CD4-positive, alpha-beta T cell treated with Interleukin-1 beta for 1 hour (primary cell): ENCODE measurements around the gene DMXL1.
"Not testable (repeated sequence)": the region's sequence is repeated elsewhere in the genome, so short reads cannot be mapped to it uniquely, and the experiment has no call there.

Experiments
- DNase-seq, 2 donors: peaks; one replicate each; pipeline ENCODE4 v3.0.0-alpha.2; 2020 to 2022

The DMXL1 gene

DNA sequence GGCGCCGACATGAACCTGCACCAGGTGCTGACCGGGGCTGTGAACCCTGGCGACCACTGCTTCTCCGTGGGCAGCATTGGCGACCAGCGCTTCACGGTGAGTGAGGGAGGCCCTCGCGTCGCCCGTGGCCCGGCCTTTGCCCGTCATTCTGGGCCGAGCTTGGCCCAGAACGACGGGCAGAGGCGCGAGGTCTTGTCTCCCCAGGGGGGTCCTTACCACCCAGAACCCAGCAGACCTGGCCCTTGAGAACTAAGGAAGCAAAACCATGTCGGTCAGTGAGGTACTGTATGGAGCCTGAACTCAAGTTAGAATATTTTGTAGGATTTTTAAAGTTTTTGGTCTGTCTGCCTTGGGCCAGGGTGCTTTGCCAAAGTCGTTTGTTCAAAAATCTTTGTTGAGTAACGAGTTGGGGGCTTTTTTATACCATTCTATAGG is 691 bp downstream of the DMXL1 start:
- DNase-seq, result no peak

DNA sequence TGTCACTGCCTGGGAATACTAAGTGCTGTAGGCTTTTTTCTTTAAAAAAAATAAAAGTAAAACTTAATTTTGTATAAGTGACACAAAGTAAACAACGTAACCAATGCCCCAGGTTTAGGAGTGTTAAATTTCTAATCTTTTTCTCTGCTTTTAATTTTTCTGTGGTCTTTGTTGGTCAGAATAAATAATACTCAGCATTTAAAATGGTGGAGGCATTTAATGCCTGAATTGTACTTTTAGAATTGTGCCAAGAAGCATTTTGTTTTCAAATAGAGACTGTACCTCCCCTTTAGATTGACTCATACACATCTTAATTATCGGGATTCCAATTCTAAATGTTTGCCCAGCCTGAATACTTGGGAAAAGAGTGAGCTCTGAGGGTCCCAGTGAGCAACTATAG is 1.6 kb downstream of the DMXL1 start:
- DNase-seq, result no peak

DNA sequence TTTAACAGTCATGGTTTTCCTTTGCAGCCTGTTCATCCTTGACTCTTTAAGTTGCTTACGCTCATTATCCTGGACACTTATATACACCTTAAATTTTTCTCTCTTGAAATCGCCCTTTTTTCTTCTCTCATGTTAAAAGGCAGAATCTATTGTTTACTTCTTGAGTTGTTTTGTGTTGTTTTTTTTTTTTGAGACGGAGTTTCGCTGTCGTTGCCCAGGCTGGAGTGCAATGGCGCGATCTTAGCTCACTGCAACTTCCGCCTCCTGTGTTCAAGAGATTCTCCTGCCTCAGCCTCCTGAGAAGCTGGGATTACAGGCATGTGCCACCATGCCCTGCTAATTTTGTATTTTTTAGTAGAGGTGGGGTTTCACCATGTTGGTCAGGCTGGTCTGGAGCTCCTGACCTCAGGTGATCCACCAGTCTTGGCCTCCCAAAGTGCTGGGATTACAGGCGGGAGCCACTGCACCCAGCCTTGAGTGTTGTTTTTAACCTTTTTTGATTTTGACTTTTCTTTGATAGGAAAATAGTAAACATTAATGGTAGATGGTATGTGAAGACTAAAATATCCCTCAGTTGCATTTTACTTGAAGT is 3.0 kb downstream of the DMXL1 start:
- DNase-seq, result not testable (repeated sequence)

DNA sequence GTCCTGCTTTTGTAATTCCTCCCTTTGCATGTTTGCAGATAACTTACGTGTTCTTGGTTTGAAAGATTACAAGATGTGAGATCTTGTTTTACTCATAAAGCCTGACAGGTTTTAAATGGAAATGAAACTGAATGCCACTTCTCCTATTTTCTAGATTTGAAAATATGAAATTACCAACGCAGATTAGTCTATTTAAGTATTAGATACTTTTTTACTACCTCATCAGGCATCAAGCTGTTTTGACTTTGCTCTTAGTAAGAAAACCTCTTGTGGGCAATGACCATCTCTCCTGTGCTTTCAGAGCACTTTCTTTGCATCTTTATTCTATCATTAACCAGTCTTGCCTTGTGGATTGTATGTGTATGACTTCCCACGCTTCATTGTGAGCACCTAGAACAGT is 3.5 kb downstream of the DMXL1 start:
- no peak for DNase-seq

DNA sequence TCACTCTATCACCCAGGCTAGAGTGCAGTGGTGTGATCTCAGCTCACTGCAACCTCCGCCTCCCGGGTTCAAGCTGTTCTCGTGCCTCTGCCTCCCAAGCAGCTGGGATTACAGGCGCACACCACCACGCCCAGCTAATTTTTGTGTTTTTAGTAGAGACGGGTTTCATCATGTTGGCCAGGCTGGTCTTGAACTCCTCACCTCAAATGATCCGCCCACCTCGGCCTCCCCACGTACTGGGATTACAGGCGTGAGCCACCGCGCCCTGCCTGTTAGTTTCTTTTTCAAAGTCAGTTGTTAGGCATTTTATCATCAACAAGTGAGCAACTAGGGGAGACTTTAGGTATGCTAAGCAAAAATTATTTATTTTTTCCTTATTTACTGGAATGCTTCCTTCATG is 4.4 kb downstream of the DMXL1 start:
- not testable (repeated sequence) for DNase-seq

DNA sequence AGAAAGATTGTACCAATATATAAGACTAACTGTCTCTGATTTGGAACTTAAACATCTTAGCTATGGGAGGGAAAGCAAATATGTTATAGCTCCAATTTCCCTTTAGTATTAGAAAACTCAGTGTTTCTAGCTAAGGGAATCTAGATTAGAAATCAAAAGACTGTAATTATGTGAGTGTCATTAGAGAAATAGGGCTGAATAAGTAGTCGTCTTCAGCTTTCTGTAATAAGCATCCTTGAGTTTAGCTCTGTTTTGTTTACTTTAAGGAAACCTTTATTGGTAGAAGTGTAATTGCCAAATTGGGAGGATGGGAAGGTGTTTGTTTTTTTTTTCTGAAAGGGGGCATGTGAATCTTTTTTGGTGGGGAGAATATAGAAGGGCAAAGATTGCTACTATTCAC is 5.2 kb downstream of the DMXL1 start:
- DNase-seq, result no peak

DNA sequence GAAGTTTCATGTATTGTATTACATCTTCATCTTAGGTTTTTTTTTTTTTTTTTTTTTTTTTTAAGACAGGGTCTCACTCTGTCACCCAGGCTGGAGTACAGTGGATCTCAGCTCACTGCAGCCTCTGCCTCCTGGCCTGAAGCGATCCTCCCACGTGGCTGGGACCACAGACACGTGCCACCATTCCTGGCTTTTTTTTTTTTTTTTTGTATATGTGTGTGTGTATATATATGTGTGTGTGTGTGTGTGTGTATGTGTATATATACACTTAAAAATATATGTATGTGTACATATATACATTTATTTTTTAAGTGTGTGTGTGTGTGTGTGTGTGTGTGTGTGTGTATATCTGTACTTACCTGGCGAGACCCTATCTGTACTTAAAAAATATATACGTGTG is 6.6 kb downstream of the DMXL1 start:
- no peak for DNase-seq

DNA sequence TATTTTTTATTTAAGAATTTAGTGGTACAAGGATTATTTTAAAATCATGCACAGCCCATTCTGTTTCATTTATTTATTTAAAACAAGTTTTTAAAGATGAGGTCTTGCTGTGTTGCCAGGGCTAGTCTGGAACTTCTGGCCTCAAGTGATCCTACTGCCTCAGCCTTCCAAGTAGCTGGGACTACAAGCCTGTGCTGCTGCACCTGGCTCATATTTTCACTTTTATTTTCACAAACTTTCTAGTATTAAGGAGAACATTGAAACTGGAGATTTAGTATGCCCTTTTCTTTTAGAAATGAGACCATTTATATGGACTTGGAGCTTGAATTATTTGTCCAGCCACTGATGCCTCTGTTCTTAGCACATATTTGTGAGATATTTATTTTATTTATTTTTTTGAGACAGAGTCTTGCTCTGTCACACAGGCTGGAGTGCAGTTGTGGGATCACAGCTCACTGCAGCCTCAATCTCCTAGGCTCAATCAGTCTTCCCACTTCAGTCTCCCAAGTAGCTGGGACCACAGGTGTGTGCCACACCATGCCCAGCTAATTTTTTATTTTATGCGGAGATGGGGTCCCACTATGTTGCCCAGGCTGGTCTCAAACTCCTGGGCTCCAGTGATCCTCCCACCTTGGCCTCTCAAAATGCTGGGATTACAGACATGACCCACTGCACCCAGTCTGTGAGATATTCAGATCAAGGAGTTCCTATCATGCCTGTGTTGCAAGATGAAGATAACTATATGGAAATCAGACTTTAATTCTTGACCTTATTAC is 7.4 kb downstream of the DMXL1 start:
- no peak for DNase-seq

DNA sequence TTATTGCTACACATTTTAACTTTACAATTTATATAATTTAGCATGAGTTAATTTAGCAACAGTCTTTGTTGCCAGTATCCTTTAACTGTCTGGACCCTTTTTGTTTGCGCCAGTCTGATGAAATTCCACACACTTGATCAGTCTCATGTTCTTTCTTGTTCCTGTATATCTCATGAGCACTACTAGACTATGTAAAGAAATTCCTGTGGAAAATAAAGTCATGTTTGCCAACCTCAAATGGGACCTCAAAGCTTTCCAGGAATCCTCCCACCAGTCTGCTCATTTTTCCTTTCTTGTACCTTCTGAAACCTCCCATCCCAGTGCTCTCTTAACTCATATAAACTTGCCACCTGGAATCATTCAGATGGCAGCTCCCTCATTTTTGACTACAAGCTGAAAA is 8.0 kb downstream of the DMXL1 start:
- no peak for DNase-seq

DNA sequence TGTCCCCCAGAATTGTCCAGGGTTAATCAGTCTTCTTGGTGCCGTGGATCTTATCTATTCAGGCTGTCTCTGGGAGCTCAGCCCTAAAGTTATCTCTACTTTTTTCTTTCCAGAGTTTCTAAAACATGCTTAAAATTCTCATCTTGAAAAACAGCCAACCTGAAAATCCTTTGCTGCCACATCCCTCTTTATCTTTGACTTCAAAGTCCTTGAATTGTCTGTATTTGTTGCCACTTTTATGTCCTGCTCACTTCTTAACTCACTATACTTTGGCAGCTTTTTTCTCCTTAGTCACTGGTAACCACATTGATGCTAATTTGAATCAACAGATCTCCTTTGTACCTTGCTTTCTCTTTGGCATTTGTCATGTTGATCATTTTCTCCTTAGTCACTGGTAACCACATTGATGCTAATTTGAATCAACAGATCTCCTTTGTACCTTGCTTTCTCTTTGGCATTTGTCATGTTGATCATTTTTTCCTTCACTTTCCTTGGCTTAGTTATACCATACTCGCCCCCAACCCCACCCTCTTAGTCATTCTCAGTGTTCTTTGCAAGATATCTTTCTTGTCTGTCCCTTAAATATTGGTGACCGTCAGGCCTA is 8.5 kb downstream of the DMXL1 start:
- DNase-seq, result no peak

DNA sequence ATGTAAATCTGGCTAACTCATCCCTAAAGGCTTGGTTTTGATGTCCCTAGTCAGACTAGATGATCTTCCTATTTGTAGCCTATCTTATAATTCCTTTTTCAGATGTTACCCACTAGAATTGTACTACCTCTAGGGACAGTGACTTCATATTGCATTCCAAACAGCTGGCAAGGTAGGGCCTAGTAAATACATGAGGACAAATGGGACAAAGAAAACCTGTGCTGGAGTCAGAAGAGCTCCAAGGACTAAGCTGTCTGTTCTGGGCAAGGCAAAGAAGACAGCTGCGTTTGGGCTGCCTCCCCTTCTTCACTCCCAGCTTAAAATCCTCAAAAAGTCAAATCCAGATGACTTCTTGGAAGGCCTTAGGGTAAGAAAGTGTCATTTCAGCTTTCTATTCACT is 10.0 kb downstream of the DMXL1 start:
- DNase-seq, result no peak

DNA sequence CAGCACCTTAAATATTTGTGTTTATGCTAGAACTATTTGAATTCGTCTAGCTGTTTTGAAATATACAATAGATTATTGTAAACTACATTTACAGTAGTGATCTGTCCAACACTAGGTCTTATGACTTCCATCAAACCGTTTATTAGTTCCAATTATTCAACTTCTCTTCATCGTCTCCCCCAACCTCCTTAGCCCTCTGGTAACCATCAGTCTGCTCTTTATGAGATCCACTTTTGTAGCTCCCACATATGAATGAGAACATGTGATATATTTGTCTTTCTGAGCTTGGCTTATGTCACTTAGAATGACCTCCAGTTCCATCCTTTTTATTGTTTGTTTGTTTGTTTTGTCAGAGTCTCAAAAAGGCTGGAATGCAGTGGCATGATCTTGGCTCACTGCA is 11.8 kb downstream of the DMXL1 start:
- no peak for DNase-seq

DNA sequence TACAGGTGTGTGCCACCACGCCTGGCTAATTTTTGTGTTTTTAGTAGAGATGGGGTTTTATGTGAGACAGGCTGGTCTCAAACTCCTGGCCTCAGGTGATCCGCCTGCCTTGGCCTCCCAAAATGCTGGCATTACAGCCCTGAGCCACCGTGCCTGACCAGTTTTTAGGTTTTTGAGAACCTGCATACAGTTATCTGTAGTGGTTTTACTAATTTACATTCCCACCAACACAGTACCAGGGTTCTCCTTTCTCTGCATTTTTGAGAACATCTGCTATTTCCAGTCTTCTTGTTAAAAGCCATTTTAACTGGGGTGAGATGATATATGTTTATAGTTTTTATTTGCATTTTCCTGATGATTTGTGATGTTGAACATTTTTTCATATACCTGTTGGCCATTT is 12.8 kb downstream of the DMXL1 start:
- no peak for DNase-seq

DNA sequence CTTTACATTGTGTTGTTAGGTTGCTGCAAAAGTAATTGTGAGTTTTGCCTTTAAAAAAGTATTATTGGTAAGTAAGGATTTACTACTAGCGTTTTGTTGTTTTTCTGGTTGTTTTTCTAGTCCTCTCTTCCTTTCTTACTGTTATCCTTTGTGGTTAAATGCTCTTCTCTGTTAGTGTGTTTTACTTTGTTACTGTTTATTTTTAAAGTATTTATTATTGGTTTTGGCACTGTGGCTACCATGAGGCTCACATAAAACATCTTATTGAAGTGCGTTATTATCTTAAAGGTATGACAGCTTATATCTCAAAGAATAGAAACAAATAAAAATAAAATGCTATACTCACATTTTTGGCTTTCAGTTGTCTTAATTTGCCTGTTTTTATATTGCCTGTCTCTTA is 17.6 kb downstream of the DMXL1 start:
- DNase-seq, result no peak

DNA sequence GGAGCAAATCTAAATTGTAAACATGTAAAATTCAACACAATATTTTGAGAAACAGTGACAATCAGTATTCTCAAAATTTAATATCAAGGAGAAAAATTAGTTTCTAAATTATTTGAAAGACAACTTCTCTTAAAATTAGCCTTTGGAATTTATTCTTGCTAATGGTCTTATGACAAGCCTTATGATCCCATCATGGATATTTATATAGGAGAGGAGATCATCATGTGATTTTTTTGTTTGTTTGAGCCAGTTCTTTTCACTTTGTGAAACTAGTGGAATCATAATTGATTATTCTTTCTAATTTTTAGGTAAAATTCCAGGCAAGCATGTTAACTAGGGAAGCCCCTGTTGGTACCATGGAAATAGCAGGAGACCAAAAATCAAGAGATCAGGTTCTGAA is 24.7 kb downstream of the DMXL1 start:
- DNase-seq, result no peak

DNA sequence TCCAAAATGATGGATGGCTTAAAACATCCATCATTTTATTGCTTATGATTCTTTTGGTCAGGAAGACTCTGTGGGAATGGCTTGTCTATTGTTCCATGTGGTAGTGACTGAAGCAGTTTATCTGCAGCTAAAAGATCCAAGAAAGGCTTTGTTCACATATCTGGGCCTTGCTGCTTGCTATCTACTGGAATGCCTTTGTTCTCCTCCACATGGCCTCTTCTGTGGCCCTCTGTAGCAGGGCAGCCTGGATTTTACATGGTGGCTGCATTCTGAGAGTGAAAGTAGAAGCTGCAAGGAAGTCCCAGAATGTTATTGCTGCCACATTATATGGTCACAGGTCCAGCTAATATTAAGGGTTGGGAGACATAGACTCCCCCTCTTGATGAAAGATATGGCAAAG is 35.1 kb downstream of the DMXL1 start:
- no peak for DNase-seq

DNA sequence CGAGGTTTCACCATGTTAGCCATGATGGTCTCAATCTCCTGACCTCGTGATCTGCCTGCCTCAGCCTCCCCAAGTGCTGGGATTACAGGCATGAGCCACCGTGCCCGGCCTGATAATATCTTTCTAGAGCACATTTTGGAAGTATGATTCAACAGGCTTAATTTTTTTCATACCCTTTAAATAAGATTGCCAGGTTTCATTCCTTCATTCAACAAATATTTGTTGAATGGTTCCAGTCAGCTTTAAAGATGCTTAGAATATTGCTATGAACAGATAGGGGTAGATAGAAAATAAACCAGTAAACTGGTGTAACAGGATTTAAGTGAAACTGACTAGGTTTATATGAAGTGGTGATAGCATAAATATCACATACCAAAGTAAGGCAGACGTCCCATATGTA is 41.3 kb downstream of the DMXL1 start:
- no peak for DNase-seq

DNA sequence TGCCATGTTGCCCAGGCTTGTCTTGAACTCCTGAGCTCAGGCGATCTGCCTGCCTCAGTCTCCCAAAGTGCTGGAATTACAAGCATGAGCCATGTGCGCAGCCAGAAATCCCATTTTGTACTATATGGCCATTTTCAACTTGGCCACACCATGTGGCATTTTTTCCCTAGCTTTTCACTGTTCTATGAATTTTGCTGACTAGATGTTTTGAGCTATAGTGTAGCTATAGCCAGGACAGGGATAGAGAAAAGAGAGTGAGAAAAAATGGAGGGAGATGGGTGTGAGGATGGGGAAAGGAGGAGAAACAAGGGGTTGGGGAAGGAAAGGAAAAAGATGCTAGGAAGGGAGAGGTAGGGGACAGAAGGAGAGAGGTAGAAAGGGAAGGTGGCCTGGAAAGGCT is 46.4 kb downstream of the DMXL1 start:
- DNase-seq, result no peak

DNA sequence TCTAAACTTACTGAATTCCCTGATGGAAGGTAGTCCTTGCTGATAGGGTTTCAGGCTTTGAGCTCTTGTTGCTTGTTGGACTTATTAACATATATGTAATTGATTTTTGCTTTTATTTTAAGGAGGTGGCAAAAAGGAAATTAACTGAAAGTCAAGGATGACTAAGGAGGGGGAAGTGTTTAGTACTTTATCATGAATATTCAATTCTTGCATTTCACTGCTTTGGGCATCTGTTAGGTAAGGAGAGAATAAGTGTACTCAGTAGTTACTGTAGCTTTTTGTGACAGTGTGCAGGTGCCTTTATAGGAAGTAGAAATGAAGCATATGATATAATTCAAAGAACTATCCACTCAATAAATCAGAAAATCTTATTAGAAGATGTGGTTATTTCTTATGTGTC is 47.1 kb downstream of the DMXL1 start:
- DNase-seq, result no peak

DNA sequence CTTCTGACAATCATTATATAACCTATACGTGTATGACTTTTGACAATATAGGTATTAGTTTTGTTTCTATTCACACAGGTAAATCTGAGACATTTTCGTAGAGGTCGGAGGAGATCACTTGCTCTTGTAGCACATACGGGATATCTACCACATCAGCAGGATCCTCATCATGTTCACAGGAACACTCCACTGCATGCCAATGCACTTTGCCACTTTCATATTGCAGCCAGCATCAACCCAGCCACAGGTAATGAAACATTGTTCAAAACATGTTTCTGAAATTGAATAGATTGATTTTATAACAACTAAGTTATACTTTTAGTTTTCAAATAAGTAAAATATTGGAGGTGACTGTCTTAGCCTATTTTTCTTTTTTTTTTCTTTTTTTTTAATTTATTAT is 50.0 kb downstream of the DMXL1 start:
- no peak for DNase-seq

DNA sequence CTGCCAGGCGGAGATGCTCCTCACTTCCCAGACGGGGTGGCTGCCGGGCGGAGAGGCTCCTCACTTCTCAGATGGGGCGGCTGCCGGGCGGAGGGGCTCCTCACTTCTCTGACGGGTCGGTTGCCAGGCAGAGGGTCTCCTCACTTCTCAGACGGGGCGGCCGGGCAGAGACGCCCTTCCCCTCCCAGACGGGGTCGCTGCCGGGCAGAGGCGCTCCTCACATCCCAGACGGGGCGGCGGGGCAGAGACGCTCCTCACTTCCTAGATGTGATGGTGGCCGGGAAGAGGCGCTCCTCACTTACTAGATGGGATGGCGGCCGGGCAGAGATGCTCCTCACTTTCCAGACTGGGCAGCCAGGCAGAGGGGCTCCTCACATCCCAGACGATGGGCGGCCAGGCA is 51.6 kb downstream of the DMXL1 start:
- not testable (repeated sequence) for DNase-seq

DNA sequence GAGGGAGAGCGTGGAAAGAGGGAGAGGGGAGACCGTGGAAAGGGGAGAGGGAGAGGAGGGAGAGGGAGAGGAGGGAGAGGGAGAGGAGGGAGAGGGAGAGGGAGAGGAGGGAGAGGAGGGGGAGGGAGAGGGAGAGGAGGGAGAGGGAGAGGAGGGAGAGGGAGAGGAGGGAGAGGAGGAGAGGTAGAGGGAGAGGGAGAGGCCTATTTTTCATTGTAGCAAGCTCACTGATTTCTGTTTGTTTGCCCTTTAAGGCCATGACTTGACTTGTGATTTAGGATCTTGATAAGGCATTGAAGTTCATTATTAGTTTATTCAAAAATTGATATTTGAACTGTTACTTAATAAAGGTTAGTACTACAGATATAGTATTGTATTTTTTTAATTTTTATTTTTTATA is 52.4 kb downstream of the DMXL1 start:
- no peak for DNase-seq

DNA sequence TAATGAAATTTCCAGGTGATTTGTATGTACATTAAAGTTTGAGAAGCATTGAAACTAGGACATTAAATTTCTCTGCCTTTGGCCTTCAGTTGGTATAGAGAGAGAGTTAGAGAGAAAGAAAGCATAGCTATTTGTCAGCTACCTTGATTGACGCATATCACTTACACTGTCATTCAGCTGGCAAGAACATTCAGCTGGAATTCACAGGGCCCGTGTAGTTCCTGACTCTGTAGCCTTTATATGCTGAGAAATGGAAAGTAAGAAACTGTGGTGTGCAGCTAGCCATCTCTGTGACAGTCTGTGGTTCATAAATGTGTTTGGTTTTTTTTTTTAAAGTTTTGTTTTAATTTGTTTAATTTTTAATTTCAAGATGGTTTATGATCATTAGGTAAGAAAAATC is 58.9 kb downstream of the DMXL1 start:
- DNase-seq, result no peak

DNA sequence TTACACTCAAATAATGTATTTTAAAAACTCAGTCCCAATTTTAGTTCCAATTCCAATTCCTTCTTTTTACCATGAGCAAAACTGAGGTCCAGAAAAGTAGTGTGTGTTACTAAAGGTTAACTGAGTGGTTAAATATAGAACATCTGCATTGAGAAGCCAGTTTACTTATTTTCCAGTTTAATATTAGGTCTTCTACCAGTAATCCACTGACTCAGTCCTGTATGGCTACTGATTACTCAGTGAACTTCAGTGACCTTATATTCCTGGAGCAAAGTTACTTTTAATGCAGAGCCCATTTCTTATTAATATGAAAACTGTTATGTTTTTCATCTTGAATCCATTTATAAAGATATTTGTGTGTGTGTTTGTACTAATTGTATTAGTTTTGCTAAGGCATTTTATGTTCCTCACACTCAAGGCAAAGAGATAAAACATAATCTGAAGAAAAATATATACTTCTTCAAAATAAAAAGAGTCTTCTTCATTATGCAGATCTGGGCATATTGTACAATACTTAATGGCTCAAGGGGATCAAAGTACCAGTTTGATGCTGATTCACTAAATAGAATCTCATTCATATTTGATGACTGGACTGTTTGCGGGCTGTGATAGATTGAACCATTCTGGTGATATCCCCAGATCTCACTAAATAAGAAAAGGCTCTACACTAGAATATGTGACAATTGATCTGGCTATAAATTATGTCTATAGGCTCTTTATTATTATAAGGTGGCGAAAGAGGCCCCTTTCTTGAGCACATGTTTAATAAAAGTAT is 60.8 kb downstream of the DMXL1 start:
- DNase-seq, result no peak
